HepG2 (cell line): ENCODE data around the gene DDX20. TPM values are rescaled to one million over a fixed set of nuclear protein-coding genes. Genes with fewer than 3 reads are reported as not detected.

ENCODE experiments used
- ATAC-seq: fragments of 200-7000 bp; cut with Tn5 transposase; 3 replicates; pipeline ENCODE4 v1.9.1; 2020; ENCODE audit warnings: mild to moderate bottlenecking, moderate library complexity
- BruUV-seq: library from RNA; stranded (reverse); fragments of 400-500 nt; replicated peaks from 2 replicates; lab custom pipeline; 2021; lab: Mats Ljungman, UMichigan
- CTCF ChIA-PET: fragments of 300-600 bp; formaldehyde crosslinking; extraction: SDS; loops from one replicate; lab custom pipeline; 2021; ENCODE audit warnings: low total read pairs, inconsistent platforms, low intra/inter-chr PET ratio; lab: Yijun Ruan, JAX
- POLR2A ChIA-PET: fragments of 350-600 bp; sonication (Branson Sonifier 250); formaldehyde crosslinking; loops from one replicate; lab custom pipeline; 2020; ENCODE audit warnings: antibody characterized with exemption, inconsistent platforms; lab: Yijun Ruan, JAX
- DNase-seq: peaks from one replicate; pipeline ENCODE4 v3.0.0-alpha.2; 2015; ENCODE audit warnings: low spot score
- FAIRE-seq: peaks from 3 replicates; lab custom pipeline; 2011; peaks lifted over from hg19 to GRCh38; lab: Jason Lieb, UNC
- H2AFZ ChIP-seq: one replicate; pipeline ENCODE4 v1.6.1; 2011; ENCODE audit warnings: low read length, inconsistent platforms
- H3K27ac ChIP-seq: fragments of 300-600 bp; 3 replicates; pipeline ENCODE4 v1.8.0; 2011; ENCODE audit warnings: mixed run types, mild to moderate bottlenecking, mixed read lengths, low read length, inconsistent platforms; ENCODE audit not compliant: insufficient read depth; ENCODE audit errors: extremely low read length
- H3K27me3 ChIP-seq, 2 experiments: fragments of 200-600 bp in 1 of 2; 2 replicates in 1 of 2; 3 replicates in 1 of 2; pipeline versions ENCODE4 v1.6.0 to v1.8.0; 2011; ENCODE audit warnings: low read length in 2 of 2, mild to moderate bottlenecking in 2 of 2, moderate library complexity in 2 of 2, inconsistent platforms in 1 of 2; ENCODE audit not compliant: insufficient read depth in 2 of 2, control insufficient read depth in 1 of 2
- H3K36me3 ChIP-seq, 2 experiments: fragments of 200-600 bp in 1 of 2; replicated peaks in 1 of 2; 2 replicates in 1 of 2; 3 replicates in 1 of 2; pipeline versions ENCODE4 v1.5.1 to v1.8.0; 2011; ENCODE audit warnings: low read length in 2 of 2, inconsistent platforms in 1 of 2; ENCODE audit not compliant: insufficient read depth in 2 of 2, control insufficient read depth in 1 of 2
- H3K4me1 ChIP-seq: 2 replicates; pipeline ENCODE4 v1.5.1; 2012; ENCODE audit warnings: low read length, inconsistent platforms; ENCODE audit not compliant: insufficient read depth
- H3K4me2 ChIP-seq: 2 replicates; pipeline ENCODE4 v1.6.0; 2011; ENCODE audit warnings: low read depth, low read length, inconsistent platforms
- H3K4me3 ChIP-seq, 3 experiments: fragments of 200-600 bp in 1 of 3; sonication (generic), shearing (Covaris generic) in 1 of 3; replicated peaks in 1 of 3; 2 replicates each; pipeline ENCODE4 v1.5.1; 2011 to 2016; ENCODE audit warnings: low read length in 3 of 3, inconsistent platforms in 2 of 3, low read depth in 2 of 3, mild to moderate bottlenecking in 2 of 3, control low read depth in 1 of 3, mixed read lengths in 1 of 3; ENCODE audit not compliant: insufficient read depth in 1 of 3
- H3K79me2 ChIP-seq: one replicate; pipeline ENCODE4 v1.6.1; 2011; ENCODE audit warnings: low read length, inconsistent platforms; ENCODE audit not compliant: insufficient read depth
- H3K9ac ChIP-seq: 2 replicates; pipeline ENCODE4 v1.6.0; 2011; ENCODE audit warnings: mild to moderate bottlenecking, low read depth, low read length, inconsistent platforms; ENCODE audit not compliant: insufficient read depth
- H3K9me3 ChIP-seq: 2 replicates; pipeline ENCODE4 v1.5.1; 2012; ENCODE audit warnings: mild to moderate bottlenecking, low read length
- H4K20me1 ChIP-seq: 2 replicates; pipeline ENCODE4 v1.6.0; 2011; ENCODE audit warnings: inconsistent platforms, mild to moderate bottlenecking, low read length, moderate library complexity; ENCODE audit not compliant: insufficient read depth
- FOXJ3 ChIP-seq: sonication (generic); formaldehyde crosslinking; IDR thresholded peaks from 2 replicates; pipeline ENCODE4 v1.4.0; 2020; ENCODE audit warnings: missing genetic modification reagents, mild to moderate bottlenecking, borderline replicate concordance
- HMG20B ChIP-seq: conservative IDR thresholded peaks from 2 replicates; pipeline ENCODE4 v1.6.1; 2016; ENCODE audit warnings: missing genetic modification reagents, missing compliant biosample characterization
- KLF15 ChIP-seq: sonication (generic); formaldehyde crosslinking; IDR thresholded peaks from 2 replicates; pipeline ENCODE4 v1.8.1; 2023; ENCODE audit warnings: borderline replicate concordance, mild to moderate bottlenecking, inconsistent platforms, missing genetic modification reagents, mixed read lengths
- TARDBP ChIP-seq: sonication (generic); formaldehyde crosslinking; IDR thresholded peaks from 2 replicates; pipeline ENCODE4 v1.8.0; 2022; ENCODE audit warnings: mild to moderate bottlenecking, missing genetic modification reagents
- ZNF263 ChIP-seq: sonication (generic); formaldehyde crosslinking; IDR thresholded peaks from 2 replicates; pipeline ENCODE4 v1.4.0; 2020; ENCODE audit warnings: missing genetic modification reagents
- ZNF768 ChIP-seq: sonication (generic); formaldehyde crosslinking; IDR thresholded peaks from 2 replicates; pipeline ENCODE4 v1.4.0; 2020; ENCODE audit warnings: missing genetic modification reagents
- ZNF777 ChIP-seq: sonication (generic); formaldehyde crosslinking; IDR thresholded peaks from 2 replicates; pipeline ENCODE4 v1.4.0; 2020; ENCODE audit warnings: missing genetic modification reagents
- ZSCAN30 ChIP-seq: sonication (generic); formaldehyde crosslinking; IDR thresholded peaks from 2 replicates; pipeline ENCODE4 v1.5.0; 2020; ENCODE audit warnings: mild to moderate bottlenecking, missing genetic modification reagents
- WGBS: methylation state at CpG from one replicate; pipeline ENCODE4 v1.1.6; 2017; ENCODE audit warnings: low lambda C conversion rate; 5-methylcytosine and 5-hydroxymethylcytosine counted together
- in situ Hi-C: cut with HindIII; loops from 2 replicates; pipeline ENCODE4 v1.10.0; 2017; ENCODE audit warnings: low pct_unique_long_range_greater_than_20kb; ENCODE audit not compliant: extremely low pct_ligation_motif_present
- intact Hi-C: fragments of 100-400 bp; cut with micrococcal nuclease; formaldehyde crosslinking; loops from one replicate; pipeline ENCODE4 v1.10.0; 2022; ENCODE audit not compliant: unreplicated experiment
- polyA plus RNA-seq, 8 experiments: library from polyadenylated mRNA; depleted of rRNA in 3 of 8; stranded (reverse) in 7 of 8; unstranded in 1 of 8; fragments of >200 nt; fragmentation: Illumina TruSeq in 4 of 8; extraction: Trizol in 4 of 8; gene quantifications; 2 replicates each; pipeline versions ENCODE4 v1.2.1 to v1.2.3, GENCODE V29; 2011 to 2016; ENCODE audit warnings: low read depth in 4 of 8, missing spikeins in 1 of 8, mixed read lengths in 1 of 8; ENCODE audit not compliant: insufficient read depth in 1 of 8
- total RNA-seq, 5 experiments: library from RNA; depleted of rRNA; stranded (reverse); fragments of >200 nt; fragmentation: Illumina TruSeq; extraction: Trizol; gene quantifications; 2 replicates each; pipeline ENCODE4 v1.2.3, GENCODE V29; 2016; ENCODE audit warnings: low read depth in 1 of 5

The DDX20 gene
- total and polyA plus RNA-seq, 2 of the 13 experiments (the other 11 are each of a cell fraction or from before 2014, with no cell fraction given) = 4.0 to 14.3 TPM

DNA sequence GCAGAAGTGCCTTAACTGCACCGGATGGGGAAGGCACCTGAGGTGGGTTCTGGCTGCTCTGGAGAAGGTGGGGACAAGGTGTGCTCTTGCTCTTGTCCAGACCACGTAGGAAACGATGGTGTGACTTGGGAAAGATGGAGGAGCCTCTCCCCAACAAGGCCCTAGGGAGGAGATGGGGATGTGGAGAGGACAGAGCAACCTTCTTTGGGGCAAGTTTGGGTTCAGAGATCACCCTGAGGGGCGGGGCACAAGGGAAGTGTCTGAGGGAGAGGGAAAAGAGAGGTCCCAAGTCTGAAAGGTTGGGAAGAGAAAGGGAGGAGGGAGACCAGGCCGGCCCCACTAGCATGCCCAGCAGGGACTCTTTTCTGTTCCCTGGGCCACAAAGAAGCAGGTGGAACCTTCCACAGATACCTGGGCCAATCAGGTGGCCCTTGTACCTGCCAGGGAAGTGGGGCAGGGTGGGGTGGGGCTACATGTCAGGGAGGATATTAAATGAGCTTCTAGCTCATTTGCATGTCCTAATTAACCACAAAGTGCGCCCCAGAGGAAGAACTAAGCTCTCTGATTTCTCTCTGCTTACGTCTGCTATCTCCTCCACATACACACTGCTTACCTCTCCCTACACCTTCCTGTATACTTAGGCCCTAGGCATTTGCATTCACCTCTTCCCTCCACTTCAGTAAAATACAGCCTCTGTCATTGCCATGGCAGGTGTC is 32.5 kb upstream of the DDX20 start:
- H3K27me3 ChIP-seq = no peaks in the 10 kb centered on the region
- no peak overlapping the region for H3K9ac ChIP-seq
- H3K9me3 ChIP-seq = no peaks in the 10 kb centered on the region
- in situ Hi-C loops = loop anchor here (5.0 kb wide), 1 partner anchor 34 kb away; the partner anchor contains the start of gene DDX20
- intact Hi-C loops = no loop called here
- no peak overlapping the region for H3K27ac ChIP-seq
- H3K4me3 ChIP-seq = no peak overlapping the region
- WGBS = 52% methylated on average over 7 of the region's 7 CpGs
- peaks cover 60% of the 10 kb centered on the region for H3K4me1 ChIP-seq
- CTCF ChIA-PET = no interaction called here
- H3K4me2 ChIP-seq = peak overlapping the region; percentile 9; the same call in 1 of the 2 replicates
- H2AFZ ChIP-seq = no peak overlapping the region
- no peak for TF ChIP-seq HMG20B (CRISPR knock-in tag)
- TF ChIP-seq KLF15 = no peak
- peak; percentile 69 for TF ChIP-seq ZNF263 (CRISPR knock-in tag)
- TF ChIP-seq ZNF777 (CRISPR knock-in tag) = no peak
- TF ChIP-seq ZSCAN30 (CRISPR knock-in tag) = no peak
- no peaks in the 10 kb centered on the region for H4K20me1 ChIP-seq
- BruUV-seq = no TSS peak
- H3K36me3 ChIP-seq = 0 out of 5 replicates have a peak, but pooled peaks cover 0 to 2% of the 10 kb centered on the region in 2 experiments
- ATAC-seq = no peak
- no peak for DNase-seq
- no peaks in the 10 kb centered on the region for H3K79me2 ChIP-seq
- no peak for FAIRE-seq
- POLR2A ChIA-PET = no interaction called here

DNA sequence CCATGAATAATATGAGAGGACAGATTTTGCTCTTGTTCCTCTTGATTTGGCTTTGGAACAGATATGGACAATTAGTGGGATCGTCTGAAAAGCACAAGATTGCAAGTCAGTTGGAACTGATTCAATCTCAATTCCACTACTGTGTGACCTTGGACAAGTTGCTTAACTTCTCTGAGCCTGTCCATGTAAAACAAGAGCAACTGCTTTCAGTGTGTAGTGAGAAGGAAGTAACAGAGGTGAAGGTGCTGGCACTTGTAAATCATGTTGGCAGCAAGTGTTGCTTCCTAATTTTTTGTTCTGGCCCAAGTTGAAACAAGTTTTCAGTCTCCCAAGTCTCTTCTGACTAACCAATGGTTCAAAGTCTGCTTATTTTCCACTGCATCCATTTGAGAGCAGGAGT is 31.8 kb upstream of the DDX20 start:
- ChIA-PET POLR2A (no interaction called here), CTCF (no interaction called here)
- Histone ChIP-seq H3K79me2 (no peaks in the 10 kb centered on the region), H3K9ac (no peak overlapping the region), H3K4me1 (peaks cover 60% of the 10 kb centered on the region), H2AFZ (no peak overlapping the region), H3K27me3 (no peaks in the 10 kb centered on the region), H3K36me3 (0 out of 5 replicates have a peak, but pooled peaks cover 0 to 2% of the 10 kb centered on the region in 2 experiments), H3K4me3 (no peak overlapping the region), H3K9me3 (no peaks in the 10 kb centered on the region), H3K27ac (no peak overlapping the region), H4K20me1 (no peaks in the 10 kb centered on the region), H3K4me2 (no peak overlapping the region)
- intact Hi-C loops = no loop called here
- no peak for DNase-seq
- in situ Hi-C loops = loop anchor here (5.0 kb wide), 1 partner anchor 33 kb away; the partner anchor contains the start of gene DDX20
- TF ChIP-seq ZNF768 (CRISPR knock-in tag) (peak; percentile 88; the same call in 1 of the 2 replicates), FOXJ3 (CRISPR knock-in tag) (no peak), TARDBP (CRISPR knock-in tag) (no peak)
- ATAC-seq = no peak
- FAIRE-seq = no peak
- BruUV-seq = TSS peak; percentile 47
- 29% methylated on average over 1 of the region's 1 CpG for WGBS
